Epithelial cell of esophagus (primary cell): ENCODE results near the gene RITA1.
"Not testable (repeated sequence)": the region's sequence is repeated elsewhere in the genome, so short reads cannot be mapped to it uniquely, and the experiment has no call there.

Experiments
- DNase-seq: peaks from one replicate; pipeline ENCODE4 v3.0.0; 2010; ENCODE audit warnings: low read depth
- H3K4me3 ChIP-seq: 2 replicates; pipeline ENCODE4 v1.5.1; 2011; ENCODE audit warnings: mild to moderate bottlenecking, low read length, control low read depth
- CTCF ChIP-seq: IDR thresholded peaks from 2 replicates; pipeline ENCODE4 v1.5.1; 2011; ENCODE audit warnings: low read depth, mild to moderate bottlenecking, low read length, control low read depth, inconsistent platforms; ENCODE audit not compliant: insufficient read depth; ENCODE audit errors: missing control alignments

The RITA1 gene

GRCh38 chr12:113140706-113141105, 44.8 kb upstream of the RITA1 start:
- no peak for TF ChIP-seq CTCF
- no peak for DNase-seq
- H3K4me3 ChIP-seq = no peak overlapping the region

GRCh38 chr12:113141716-113142115, 43.8 kb upstream of the RITA1 start:
- H3K4me3 ChIP-seq, DNase-seq: not testable (repeated sequence)

- no peak for TF ChIP-seq CTCF
- no peak overlapping the region for H3K4me3 ChIP-seq
- DNase-seq = no peak
Observed at GRCh38 chr12:113142173-113142885, 43.2 kb upstream of the RITA1 start.

- no peak for DNase-seq
Observed at GRCh38 chr12:113142886-113143332, 42.6 kb upstream of the RITA1 start.

GRCh38 chr12:113143959-113144358, 41.6 kb upstream of the RITA1 start:
- TF ChIP-seq CTCF = no peak
- no peak overlapping the region for H3K4me3 ChIP-seq
- DNase-seq = no peak

More at GRCh38 chr12:113142886-113143332, 42.6 kb upstream of the RITA1 start:
- no peak overlapping the region for H3K4me3 ChIP-seq
- no peak for TF ChIP-seq CTCF

GRCh38 chr12:113144806-113145205, 40.7 kb upstream of the RITA1 start:
- no peak for DNase-seq
- no peak overlapping the region for H3K4me3 ChIP-seq
- TF ChIP-seq CTCF = no peak

GRCh38 chr12:113145720-113146551, 39.6 kb upstream of the RITA1 start:
- H3K4me3 ChIP-seq = no peak overlapping the region
- DNase-seq = no peak
- TF ChIP-seq CTCF = no peak
